Hematopoietic multipotent progenitor cell treated with erythropoietin and hydrocortisone succinate and interleukin-3 and kit ligand, for 6 days (in vitro differentiated cells): ENCODE measurements around the gene FLACC1.

Source experiments
- DNase-seq: peaks from one replicate; pipeline ENCODE4 v3.0.0-alpha.2; 2015

FLACC1 gene

GRCh38 chr2:201275069-201275468 is 82.1 kb downstream of the FLACC1 start:
- no peak for DNase-seq

GRCh38 chr2:201273330-201273983 is 83.7 kb downstream of the FLACC1 start:
- no peak for DNase-seq

DNA sequence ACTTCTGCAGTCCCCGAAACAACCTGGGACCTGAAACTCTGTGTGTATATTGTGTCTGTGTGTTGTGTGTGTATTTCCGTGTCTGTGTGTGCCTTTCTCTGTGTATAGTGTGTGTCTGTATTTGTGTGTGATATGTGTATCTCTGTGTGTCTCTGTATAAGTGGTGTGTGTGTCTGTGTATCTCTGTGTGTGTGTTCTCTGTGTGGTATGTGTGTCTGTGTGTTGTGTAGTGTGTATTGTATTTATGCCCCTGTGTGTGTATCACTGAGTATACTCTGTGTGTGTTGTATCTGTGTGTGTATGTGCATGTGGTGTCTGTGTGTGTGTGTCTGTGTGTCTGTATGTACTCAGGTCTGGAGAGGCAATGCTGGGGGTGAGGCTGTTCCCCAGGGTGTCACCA is 85.2 kb downstream of the FLACC1 start:
- no peak for DNase-seq

DNA sequence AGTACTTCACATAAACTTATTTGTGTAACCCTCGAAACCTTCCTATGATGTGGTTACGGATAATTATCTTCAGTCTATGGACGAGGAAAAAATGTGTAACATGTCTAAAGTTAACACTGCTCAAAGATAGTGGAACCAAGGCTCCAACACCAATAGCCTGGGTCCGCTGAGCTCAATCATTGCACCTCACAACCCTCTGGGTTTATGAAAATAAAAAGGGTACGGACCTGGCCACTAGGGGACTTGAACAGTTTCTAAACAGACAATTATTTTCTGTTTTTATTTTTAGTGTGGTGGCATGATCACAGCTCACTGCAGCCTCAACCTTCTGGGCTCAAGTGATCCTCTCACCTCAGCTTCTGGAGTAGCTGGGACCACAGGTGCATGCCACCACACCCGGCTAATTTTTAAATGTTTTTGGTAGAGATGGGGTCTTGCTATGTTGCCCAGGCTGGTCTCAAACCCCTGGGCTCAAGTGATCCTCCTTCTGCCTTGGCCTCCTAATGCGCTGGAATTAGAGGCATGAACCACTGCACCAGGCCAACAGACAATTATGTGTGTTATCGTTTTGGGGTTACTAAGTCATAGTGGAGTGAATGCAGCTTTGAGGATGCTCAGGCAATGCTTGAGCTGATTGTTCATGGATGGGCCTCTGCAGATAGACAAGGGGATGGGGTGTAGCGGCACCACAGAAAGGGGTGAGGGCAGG is 86.7 kb downstream of the FLACC1 start:
- peak; percentile 47 for DNase-seq

- DNase-seq, result peak; percentile 70
Measured at GRCh38 chr2:201269764-201270163, 87.4 kb downstream of the FLACC1 start.

DNA sequence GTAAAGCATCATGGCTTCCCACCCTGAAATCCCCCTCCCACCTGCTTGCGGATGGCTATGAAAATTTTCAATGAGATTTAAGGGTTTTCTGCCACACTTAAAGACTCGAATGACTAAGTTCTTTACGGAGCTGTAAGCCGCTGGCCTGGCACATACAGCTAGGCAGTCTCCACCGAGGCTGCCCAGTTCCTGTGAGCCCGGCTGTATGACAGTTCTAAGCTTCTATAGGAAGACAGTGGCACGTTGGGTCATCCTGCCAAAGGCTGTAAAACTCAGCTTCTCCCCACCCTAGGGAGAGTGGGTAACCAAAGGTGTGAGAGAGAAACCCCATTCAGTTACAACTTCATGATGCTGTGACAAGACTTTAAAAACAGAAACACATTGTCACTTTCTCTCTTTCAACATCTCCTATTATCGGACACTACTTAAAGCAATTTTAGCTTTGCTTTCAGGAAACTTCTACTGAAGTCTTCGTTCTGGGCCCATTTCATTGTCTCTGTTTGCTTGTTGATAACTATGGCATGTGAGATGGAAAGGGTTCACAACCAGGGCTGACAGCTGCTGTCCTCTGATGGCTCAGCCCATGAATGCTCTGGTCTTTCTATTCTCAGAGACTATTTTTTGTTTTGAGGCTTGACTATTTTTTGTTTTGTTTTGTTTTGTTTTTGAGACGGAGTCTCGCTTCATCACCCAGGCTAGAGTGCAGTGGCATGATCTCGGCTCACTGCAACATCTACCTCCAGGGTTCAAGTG is 89.7 kb downstream of the FLACC1 start:
- DNase-seq, result no peak

GRCh38 chr2:201266629-201267028 is 90.5 kb downstream of the FLACC1 start:
- DNase-seq, result no peak

DNA sequence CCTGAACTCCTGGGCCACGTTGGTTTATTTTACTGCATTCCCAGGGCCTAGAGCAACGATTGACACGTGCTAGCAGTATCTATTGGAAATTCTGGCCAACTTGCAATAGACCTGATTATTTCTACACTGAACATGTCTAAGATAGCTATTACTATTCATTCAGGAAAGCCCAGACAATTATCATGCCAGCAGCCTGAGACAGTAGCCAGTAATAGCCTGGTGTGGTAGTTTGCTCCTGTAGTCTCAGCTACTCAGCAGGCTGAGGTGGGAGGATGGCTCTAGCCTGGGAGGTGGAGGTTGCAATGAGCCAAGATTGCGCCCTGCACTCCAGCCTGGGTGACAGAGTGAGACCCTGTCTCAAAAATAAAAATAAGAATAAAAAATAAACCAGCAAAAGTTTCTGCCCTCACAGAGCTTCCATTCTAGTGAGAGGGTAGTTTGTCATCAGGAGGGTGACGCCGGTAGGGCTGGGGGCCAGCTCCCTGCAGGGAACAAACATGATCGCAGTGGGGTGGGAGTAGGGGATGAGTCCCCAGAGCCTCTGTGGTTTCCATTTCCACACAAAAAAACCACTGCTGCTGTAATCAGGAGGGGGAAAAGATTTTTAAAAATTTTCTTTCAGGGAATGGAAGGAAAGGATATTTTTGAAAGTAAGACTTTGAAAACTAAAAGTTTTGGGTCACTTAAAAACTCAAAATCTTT is 92.5 kb downstream of the FLACC1 start:
- no peak for DNase-seq

DNA sequence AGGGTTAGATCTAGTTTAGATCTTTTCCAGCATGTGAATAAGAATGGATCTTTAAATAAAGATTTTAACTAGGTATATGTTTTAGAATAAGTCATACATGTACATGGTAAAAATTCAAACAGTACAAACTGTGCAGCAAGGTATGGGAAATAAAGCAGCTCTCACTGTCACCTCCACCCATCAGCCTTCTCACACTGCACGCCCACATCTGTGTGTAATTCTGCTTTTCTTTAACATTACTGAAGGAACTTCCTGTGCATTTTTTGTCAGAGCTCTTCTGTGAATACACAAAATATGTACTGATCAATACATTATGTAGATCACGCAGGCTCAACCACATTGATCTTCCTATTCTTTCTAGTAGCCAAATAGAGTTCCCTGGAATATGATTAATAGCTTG is 93.4 kb downstream of the FLACC1 start:
- DNase-seq, result peak; percentile 47

DNA sequence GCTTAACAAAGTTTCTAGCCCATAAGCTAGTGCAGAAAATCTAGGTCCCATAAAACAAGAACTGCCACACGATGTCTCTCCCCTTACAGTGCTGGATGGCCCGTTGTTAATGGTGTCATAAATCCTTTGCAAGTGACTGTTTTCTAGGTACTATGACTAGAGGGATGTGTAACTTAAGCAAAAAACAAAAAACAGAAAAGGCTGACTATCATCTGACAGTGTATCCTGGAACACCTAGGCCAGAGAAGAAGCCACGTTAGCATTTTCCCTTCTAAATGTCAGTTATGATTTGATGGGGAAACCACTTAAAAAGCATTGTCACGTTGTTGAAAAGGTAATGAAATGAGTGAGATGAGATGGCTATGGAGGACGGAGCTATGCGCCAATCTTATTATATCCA is 94.4 kb downstream of the FLACC1 start:
- DNase-seq, result peak; percentile 40

GRCh38 chr2:201261906-201262305 is 95.2 kb downstream of the FLACC1 start:
- DNase-seq, result no peak

GRCh38 chr2:201261471-201261870 is 95.7 kb downstream of the FLACC1 start:
- DNase-seq, result peak; percentile 40

- DNase-seq, result peak; percentile 92
Measured at GRCh38 chr2:201260302-201260800, 96.8 kb downstream of the FLACC1 start, which contains the start of gene CASP8. CASP8 (plus strand) TSS chr2:201260536; CDS start chr2:201266487, 5,951 bp downstream.

GRCh38 chr2:201258666-201259615 is 98.2 kb downstream of the FLACC1 start:
- peak; percentile 84 for DNase-seq

DNA sequence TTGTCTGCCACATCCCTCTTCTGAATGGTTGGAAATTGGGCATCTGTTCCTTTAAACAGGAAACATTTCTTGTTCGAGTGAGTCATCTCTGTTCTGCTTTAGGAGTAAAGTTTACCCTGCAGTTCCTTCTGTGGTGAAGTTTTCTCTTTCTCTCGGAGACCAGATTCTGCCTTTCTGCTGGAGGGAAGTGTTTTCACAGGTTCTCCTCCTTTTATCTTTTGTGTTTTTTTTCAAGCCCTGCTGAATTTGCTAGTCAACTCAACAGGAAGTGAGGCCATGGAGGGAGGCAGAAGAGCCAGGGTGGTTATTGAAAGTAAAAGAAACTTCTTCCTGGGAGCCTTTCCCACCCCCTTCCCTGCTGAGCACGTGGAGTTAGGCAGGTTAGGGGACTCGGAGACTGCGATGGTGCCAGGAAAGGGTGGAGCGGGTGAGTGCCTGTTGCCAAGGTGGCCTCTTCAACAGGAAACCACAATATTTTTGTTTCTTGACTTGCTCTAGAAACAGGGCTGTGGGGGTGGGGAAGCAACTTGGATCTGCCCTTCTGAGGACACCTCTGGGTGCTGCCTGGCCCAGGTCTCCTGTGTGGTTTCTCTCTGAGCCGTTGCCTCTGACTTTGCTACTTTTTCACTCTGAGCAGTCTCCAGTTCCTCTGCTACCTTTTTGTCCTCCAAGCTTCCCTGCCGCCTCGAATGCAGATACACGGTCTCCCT is 99.0 kb downstream of the FLACC1 start:
- peak; percentile 95 for DNase-seq

DNA sequence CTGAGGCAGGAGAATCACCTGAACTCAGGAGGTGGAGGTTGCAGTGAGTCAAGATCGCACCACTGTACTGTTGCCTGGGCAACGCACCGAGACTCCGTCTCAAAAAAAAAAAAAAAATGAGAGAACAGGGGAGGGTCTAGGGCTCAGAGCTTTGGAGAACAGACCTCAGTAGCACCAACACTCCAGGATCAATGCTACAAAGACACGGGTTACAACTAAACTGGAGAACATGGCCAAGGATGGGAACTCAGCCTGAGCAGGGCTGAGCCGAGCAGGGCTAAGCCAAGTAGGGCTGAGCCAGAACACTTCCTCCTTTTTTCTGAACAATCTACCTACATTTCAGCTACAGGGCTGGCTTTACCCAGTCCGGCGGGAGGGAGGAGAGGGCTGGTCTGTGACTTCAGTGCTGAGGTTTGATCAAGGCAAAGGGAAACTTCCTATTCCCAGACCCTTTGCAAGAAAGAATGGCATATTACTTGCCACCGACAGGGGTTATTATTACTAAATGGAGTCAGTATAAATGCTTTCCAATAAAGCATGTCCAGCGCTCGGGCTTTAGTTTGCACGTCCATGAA is 99.7 kb downstream of the FLACC1 start:
- peak; percentile 77 for DNase-seq

GRCh38 chr2:201256082-201256481 is 101.1 kb downstream of the FLACC1 start:
- DNase-seq, result no peak

DNA sequence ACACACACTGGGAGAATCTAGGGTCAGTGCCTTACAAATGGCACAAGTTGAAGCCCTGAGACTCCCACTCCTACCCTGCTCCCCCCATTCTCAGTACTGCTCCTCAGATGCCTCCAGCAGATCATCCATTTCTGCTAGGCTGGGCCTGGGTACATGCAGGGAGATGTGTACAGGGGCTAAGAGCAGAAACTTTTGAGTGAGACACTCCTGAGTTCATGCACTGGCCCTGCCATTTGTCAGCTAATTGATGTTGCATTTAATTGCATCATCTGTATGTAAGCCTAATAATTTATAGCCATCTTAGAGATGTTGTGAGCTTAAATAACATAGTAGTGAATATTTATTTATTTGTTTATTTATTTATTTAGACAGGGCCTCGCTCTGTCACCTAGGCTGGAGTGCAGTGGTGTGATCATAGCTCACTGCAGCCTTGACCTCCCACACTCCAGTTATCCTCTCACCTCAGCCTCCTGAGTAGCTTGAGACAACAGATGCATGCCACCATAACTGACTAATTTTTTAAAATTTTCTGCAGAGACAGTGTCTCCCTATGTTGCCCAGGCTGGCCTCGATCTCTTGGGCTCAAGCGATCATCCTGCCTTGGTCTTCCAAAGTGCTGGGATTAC is 101.6 kb downstream of the FLACC1 start:
- no peak for DNase-seq

DNA sequence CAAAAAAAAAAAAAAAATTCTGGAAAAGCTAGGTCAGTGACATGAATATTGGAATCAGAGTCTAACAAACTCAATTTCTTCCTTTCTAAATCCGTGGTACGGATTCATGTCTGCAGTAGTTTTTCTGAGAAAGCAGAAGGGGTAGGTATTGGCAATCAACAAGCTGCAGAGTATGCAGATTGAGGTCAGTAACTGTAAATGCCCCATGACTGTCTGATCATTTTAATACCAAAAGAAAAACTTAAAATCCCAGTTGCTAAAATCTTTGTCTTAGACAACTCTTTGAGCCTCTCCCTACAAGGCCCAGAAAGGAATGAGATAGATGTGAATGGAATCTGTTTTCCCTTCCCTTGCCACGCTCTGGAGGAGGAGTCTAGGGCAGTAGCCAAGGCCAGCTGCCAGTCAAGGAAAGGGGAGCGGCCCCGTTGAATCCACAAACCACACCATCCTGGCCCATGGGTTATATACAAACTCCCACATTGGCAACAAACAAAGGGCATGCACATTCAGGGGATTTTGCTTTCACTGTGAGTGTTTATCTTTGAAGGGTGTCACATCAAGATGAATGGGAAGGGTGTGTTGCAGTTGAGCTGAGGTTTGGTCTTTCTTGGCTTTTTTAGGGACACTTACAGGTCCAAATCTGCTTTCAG is 102.9 kb downstream of the FLACC1 start:
- peak; percentile 72 for DNase-seq

DNA sequence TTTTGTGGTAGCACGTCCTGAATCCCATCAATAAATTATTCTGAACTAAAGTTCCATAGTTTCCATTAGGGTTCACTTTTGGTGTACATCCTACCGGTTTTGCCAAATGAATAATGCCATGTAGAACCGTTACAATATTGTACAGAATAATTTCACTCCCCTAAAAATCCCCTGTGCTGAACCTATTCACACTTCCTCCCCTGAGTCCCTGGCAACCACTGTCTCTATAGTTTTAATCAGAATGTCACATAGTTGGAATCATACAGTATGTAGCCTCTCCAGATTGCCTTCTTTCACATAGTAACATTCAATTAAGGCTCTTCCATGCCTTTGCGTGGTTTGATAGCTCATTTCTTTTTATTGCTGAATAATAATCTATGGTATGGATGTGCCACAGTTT is 106.4 kb downstream of the FLACC1 start:
- DNase-seq, result no peak
